Activated CD8-positive, alpha-beta memory T cell treated with anti-CD3 and anti-CD28 coated beads, Interleukin-2, amount 10 ng/mL, durations not matched to agents 7 days and 5 days (primary cell): ENCODE data around the gene HDAC1. TPM values are rescaled to one million over a fixed set of nuclear protein-coding genes. Genes with fewer than 3 reads are reported as not detected.

ENCODE experiments used
- ATAC-seq: fragments of 150-1000 bp; cut with Tn5 transposase; one replicate; pipeline ENCODE4 v1.10.0; 2021; ENCODE audit warnings: moderate library complexity
- CTCF ChIA-PET: fragments of 350-600 bp; sonication (Branson Sonifier 250); formaldehyde crosslinking; loops from one replicate; lab custom pipeline; 2021; ENCODE audit warnings: antibody characterized with exemption; lab: Charles Lee
- DNase-seq: peaks from one replicate; pipeline ENCODE4 v3.0.0-alpha.2; 2020
- H3K27ac Mint-ChIP-seq: one replicate; pipeline ENCODE4 v1.8.0; 2021; ENCODE audit warnings: mild to moderate bottlenecking, mixed read lengths
- H3K27me3 Mint-ChIP-seq: one replicate; pipeline ENCODE4 v1.8.0; 2021; ENCODE audit warnings: mixed read lengths
- H3K36me3 Mint-ChIP-seq: one replicate; pipeline ENCODE4 v1.8.0; 2021; ENCODE audit warnings: mild to moderate bottlenecking, mixed read lengths
- H3K4me1 Mint-ChIP-seq: one replicate; pipeline ENCODE4 v1.8.0; 2021; ENCODE audit warnings: mixed read lengths
- H3K4me3 Mint-ChIP-seq: one replicate; pipeline ENCODE4 v1.8.0; 2021; ENCODE audit warnings: mild to moderate bottlenecking, moderate library complexity, mixed read lengths
- H3K9me3 Mint-ChIP-seq: one replicate; pipeline ENCODE4 v1.8.0; 2022; ENCODE audit warnings: low read depth, mixed read lengths
- total RNA-seq, 2 experiments: library from RNA; stranded (reverse); gene quantifications; one replicate each; pipeline ENCODE4 v1.2.3, GENCODE V29; 2021

The HDAC1 gene
- total RNA-seq, 2 experiments from 2014 or later, result 183 to 189 TPM

- CTCF ChIA-PET, result interaction anchor here (0.7 to 4.6 kb wide), 15 partner anchors 9 to 322 kb away, joined by 3 to 27 read pairs (median 5); partner anchors contain the start of genes HDAC1, KHDRBS1 and ZBTB8OS
- Mint-ChIP-seq H3K27me3 (no peaks in the 10 kb centered on the region), H3K4me3 (peak within 1 kb of the TSS; percentile 63), H3K9me3 (no peaks in the 10 kb centered on the region), H3K27ac (no peak within 1 kb of the TSS), H3K36me3 (peaks cover 17% of the 10 kb centered on the region), H3K4me1 (peaks cover 34% of the 10 kb centered on the region)
- peak; percentile 81 for DNase-seq
- peak; percentile 73 for ATAC-seq
Measured at GRCh38 chr1:32335790-32336590, 44.1 kb downstream of the HDAC1 start, which contains the start of gene MARCKSL1. MARCKSL1 (minus strand) TSS chr1:32336233; CDS start chr1:32336033, 200 bp downstream.

- H3K36me3 Mint-ChIP-seq, result peaks cover 13% of the 10 kb centered on the region
- DNase-seq (no peak), ATAC-seq (no peak)
- no peak overlapping the region for H3K27ac Mint-ChIP-seq
- H3K27me3 Mint-ChIP-seq, result no peaks in the 10 kb centered on the region
- H3K4me1 Mint-ChIP-seq, result peaks cover 36% of the 10 kb centered on the region
- H3K9me3 Mint-ChIP-seq, result no peaks in the 10 kb centered on the region
- no peak overlapping the region for H3K4me3 Mint-ChIP-seq
- CTCF ChIA-PET, result interaction anchor here (0.8 to 4.6 kb wide), 10 partner anchors 8 to 323 kb away, joined by 3 to 27 read pairs (median 8); partner anchors contain the start of genes HDAC1 and KHDRBS1
Measured at GRCh38 chr1:32336591-32336932, 44.7 kb downstream of the HDAC1 start.

- no peak overlapping the region for H3K4me3 Mint-ChIP-seq
- DNase-seq, result peak; percentile 68
- H3K9me3 Mint-ChIP-seq, result no peaks in the 10 kb centered on the region
- CTCF ChIA-PET, result interaction anchor here (0.7 to 4.6 kb wide), 8 partner anchors 14 to 122 kb away, joined by 3 to 27 read pairs (median 6); partner anchors contain the start of genes BSDC1 and HDAC1
- peak; percentile 7 for ATAC-seq
- peaks cover 7% of the 10 kb centered on the region for H3K36me3 Mint-ChIP-seq
- H3K27ac Mint-ChIP-seq, result no peak overlapping the region
- peaks cover 37% of the 10 kb centered on the region for H3K4me1 Mint-ChIP-seq
- no peaks in the 10 kb centered on the region for H3K27me3 Mint-ChIP-seq
Measured at GRCh38 chr1:32336963-32337675, 45.2 kb downstream of the HDAC1 start.

GRCh38 chr1:32337855-32338636 lies 46.2 kb downstream of the HDAC1 start:
- H3K36me3 Mint-ChIP-seq, result peaks cover 4% of the 10 kb centered on the region
- DNase-seq (peak; percentile 66), ATAC-seq (no peak)
- H3K27ac Mint-ChIP-seq, result peak overlapping the region; percentile 3
- H3K9me3 Mint-ChIP-seq, result no peaks in the 10 kb centered on the region
- CTCF ChIA-PET, result interaction anchor here (0.7 to 4.6 kb wide), 5 partner anchors 13 to 122 kb away, joined by 3 to 27 read pairs (median 3); partner anchors contain the start of gene BSDC1
- peaks cover 42% of the 10 kb centered on the region for H3K4me1 Mint-ChIP-seq
- H3K4me3 Mint-ChIP-seq, result no peak overlapping the region
- no peaks in the 10 kb centered on the region for H3K27me3 Mint-ChIP-seq

GRCh38 chr1:32338637-32339145 lies 46.8 kb downstream of the HDAC1 start:
- CTCF ChIA-PET, result no interaction called here
- H3K9me3 Mint-ChIP-seq, result no peaks in the 10 kb centered on the region
- no peak overlapping the region for H3K27ac Mint-ChIP-seq
- no peak overlapping the region for H3K4me3 Mint-ChIP-seq
- DNase-seq (no peak), ATAC-seq (no peak)
- H3K36me3 Mint-ChIP-seq, result peaks cover under 1% of the 10 kb centered on the region
- peaks cover 39% of the 10 kb centered on the region for H3K4me1 Mint-ChIP-seq
- H3K27me3 Mint-ChIP-seq, result no peaks in the 10 kb centered on the region

- peaks cover 38% of the 10 kb centered on the region for H3K4me1 Mint-ChIP-seq
- H3K36me3 Mint-ChIP-seq, result no peaks in the 10 kb centered on the region
- H3K4me3 Mint-ChIP-seq, result no peak overlapping the region
- H3K27me3 Mint-ChIP-seq, result no peaks in the 10 kb centered on the region
- DNase-seq (no peak), ATAC-seq (no peak)
- CTCF ChIA-PET, result no interaction called here
- no peak overlapping the region for H3K27ac Mint-ChIP-seq
- H3K9me3 Mint-ChIP-seq, result no peaks in the 10 kb centered on the region
Measured at GRCh38 chr1:32339363-32339978, 47.6 kb downstream of the HDAC1 start.

- Mint-ChIP-seq H3K27me3 (no peaks in the 10 kb centered on the region), H3K27ac (no peak overlapping the region), H3K9me3 (no peaks in the 10 kb centered on the region), H3K36me3 (no peaks in the 10 kb centered on the region), H3K4me3 (no peak overlapping the region), H3K4me1 (peaks cover 37% of the 10 kb centered on the region)
- DNase-seq (no peak), ATAC-seq (no peak)
- CTCF ChIA-PET, result interaction anchor here (1.1 to 1.4 kb wide), 2 partner anchors 10 to 31 kb away, joined by 3 to 4 read pairs; no protein-coding TSS in a partner anchor
Measured at GRCh38 chr1:32341186-32341757, 49.4 kb downstream of the HDAC1 start.

GRCh38 chr1:32341971-32342370 lies 50.1 kb downstream of the HDAC1 start:
- no peak for ATAC-seq
- CTCF ChIA-PET, result interaction anchor here (1.1 to 1.9 kb wide), 4 partner anchors 9 to 30 kb away, joined by 3 to 4 read pairs (median 4); no protein-coding TSS in a partner anchor

GRCh38 chr1:32342704-32343103 lies 50.8 kb downstream of the HDAC1 start:
- H3K27me3 Mint-ChIP-seq, result no peaks in the 10 kb centered on the region
- no peaks in the 10 kb centered on the region for H3K36me3 Mint-ChIP-seq
- H3K27ac Mint-ChIP-seq, result no peak overlapping the region
- CTCF ChIA-PET, result interaction anchor here (1.1 to 1.9 kb wide), 2 partner anchors 16 to 29 kb away, joined by 3 to 4 read pairs; no protein-coding TSS in a partner anchor
- no peak overlapping the region for H3K4me3 Mint-ChIP-seq
- ATAC-seq (peak; percentile 6), DNase-seq (no peak)
- H3K4me1 Mint-ChIP-seq, result peaks cover 24% of the 10 kb centered on the region
- no peaks in the 10 kb centered on the region for H3K9me3 Mint-ChIP-seq

More at GRCh38 chr1:32341971-32342370, 50.1 kb downstream of the HDAC1 start:
- peaks cover 31% of the 10 kb centered on the region for H3K4me1 Mint-ChIP-seq
- H3K36me3 Mint-ChIP-seq, result no peaks in the 10 kb centered on the region
- H3K9me3 Mint-ChIP-seq, result no peaks in the 10 kb centered on the region
- no peak overlapping the region for H3K27ac Mint-ChIP-seq
- DNase-seq, result no peak
- H3K27me3 Mint-ChIP-seq, result no peaks in the 10 kb centered on the region
- no peak overlapping the region for H3K4me3 Mint-ChIP-seq

- Mint-ChIP-seq H3K4me1 (peaks cover 34% of the 10 kb centered on the region), H3K4me3 (no peak overlapping the region), H3K27ac (no peak overlapping the region), H3K36me3 (no peaks in the 10 kb centered on the region), H3K27me3 (no peaks in the 10 kb centered on the region), H3K9me3 (no peaks in the 10 kb centered on the region)
- DNase-seq (no peak), ATAC-seq (no peak)
- CTCF ChIA-PET, result interaction anchor here (1.2 to 1.9 kb wide), 4 partner anchors 10 to 27 kb away, joined by 3 to 11 read pairs (median 4); partner anchors contain the start of gene MARCKSL1
Measured at GRCh38 chr1:32345289-32345827, 53.5 kb downstream of the HDAC1 start.

- H3K27ac Mint-ChIP-seq, result no peak overlapping the region
- ATAC-seq (no peak), DNase-seq (no peak)
- no peak overlapping the region for H3K4me3 Mint-ChIP-seq
- CTCF ChIA-PET, result no interaction called here
- peaks cover 38% of the 10 kb centered on the region for H3K4me1 Mint-ChIP-seq
- no peaks in the 10 kb centered on the region for H3K9me3 Mint-ChIP-seq
- H3K36me3 Mint-ChIP-seq, result no peaks in the 10 kb centered on the region
- no peaks in the 10 kb centered on the region for H3K27me3 Mint-ChIP-seq
Measured at GRCh38 chr1:32346532-32347157, 54.8 kb downstream of the HDAC1 start.
